ENCODE measurements around the gene SLC5A11. TPM values are rescaled to one million over a fixed set of nuclear protein-coding genes. Genes with fewer than 3 reads are reported as not detected.

The SLC5A11 gene
- total and polyA plus RNA-seq, 2 donors (not counting 1 experiment from before 2014, with no cell fraction given) = under 0.01 TPM; not detected in 1

DNA sequence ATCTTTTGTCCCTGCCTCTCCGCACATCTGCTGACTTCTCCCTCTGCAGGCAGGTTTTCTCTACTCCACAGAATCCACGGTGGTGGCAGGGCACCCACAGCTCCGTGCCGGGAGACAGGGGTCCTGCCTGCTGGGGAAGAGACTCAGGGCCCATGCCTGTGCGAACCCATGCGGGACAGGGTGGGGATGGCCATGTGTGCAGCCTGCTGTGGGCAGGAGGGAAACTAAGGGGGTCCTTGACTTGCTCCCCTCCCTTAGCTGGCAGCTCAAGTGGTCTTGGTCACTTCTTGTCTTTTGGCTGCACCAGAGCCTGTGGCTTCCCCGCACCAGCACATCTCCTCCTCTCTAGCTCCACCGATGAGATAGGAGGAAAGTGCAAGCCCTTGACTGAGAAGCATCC, 69.8 kb downstream of the SLC5A11 start:
- Histone ChIP-seq H3K36me3 (ENCODE audit: control insufficient read depth, insufficient read depth, low read length) (peaks cover 16% of the 10 kb centered on the region), H3K27ac (ENCODE audit: insufficient read depth, low read length) (no peak overlapping the region), H3K4me1 (ENCODE audit: control insufficient read depth, extremely low read depth, insufficient read depth, low read length) (no peaks in the 10 kb centered on the region), H2AFZ (ENCODE audit: low read length) (no peak overlapping the region), H3K9ac (ENCODE audit: insufficient read depth, low read length) (no peak overlapping the region), H4K20me1 (ENCODE audit: control insufficient read depth, extremely low read depth, insufficient read depth, low read length) (no peaks in the 10 kb centered on the region), H3K27me3 (ENCODE audit: control insufficient read depth, insufficient read depth, low read length) (no peaks in the 10 kb centered on the region), H3K9me3 (ENCODE audit: control insufficient read depth, insufficient read depth, low read depth, low read length) (no peaks in the 10 kb centered on the region), H3K79me2 (ENCODE audit: control insufficient read depth, insufficient read depth, low read length) (no peaks in the 10 kb centered on the region), H3K4me2 (ENCODE audit: extremely low read depth, insufficient read depth, low read length) (no peak overlapping the region), H3K4me3 (replicated peaks in 1 of 4; ENCODE audit: control extremely low read depth in 1 of 4, insufficient read depth in 1 of 4, low read depth in 3 of 4, low read length in 4 of 4) (no peak overlapping the region)
- TF ChIP-seq, protein P1, sequence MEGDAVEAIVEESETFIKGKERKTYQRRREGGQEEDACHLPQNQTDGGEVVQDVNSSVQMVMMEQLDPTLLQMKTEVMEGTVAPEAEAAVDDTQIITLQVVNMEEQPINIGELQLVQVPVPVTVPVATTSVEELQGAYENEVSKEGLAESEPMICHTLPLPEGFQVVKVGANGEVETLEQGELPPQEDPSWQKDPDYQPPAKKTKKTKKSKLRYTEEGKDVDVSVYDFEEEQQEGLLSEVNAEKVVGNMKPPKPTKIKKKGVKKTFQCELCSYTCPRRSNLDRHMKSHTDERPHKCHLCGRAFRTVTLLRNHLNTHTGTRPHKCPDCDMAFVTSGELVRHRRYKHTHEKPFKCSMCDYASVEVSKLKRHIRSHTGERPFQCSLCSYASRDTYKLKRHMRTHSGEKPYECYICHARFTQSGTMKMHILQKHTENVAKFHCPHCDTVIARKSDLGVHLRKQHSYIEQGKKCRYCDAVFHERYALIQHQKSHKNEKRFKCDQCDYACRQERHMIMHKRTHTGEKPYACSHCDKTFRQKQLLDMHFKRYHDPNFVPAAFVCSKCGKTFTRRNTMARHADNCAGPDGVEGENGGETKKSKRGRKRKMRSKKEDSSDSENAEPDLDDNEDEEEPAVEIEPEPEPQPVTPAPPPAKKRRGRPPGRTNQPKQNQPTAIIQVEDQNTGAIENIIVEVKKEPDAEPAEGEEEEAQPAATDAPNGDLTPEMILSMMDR (conservative IDR thresholded peaks at IDR 0.05 in 1 of 2, IDR thresholded peaks at IDR 0.05 in 1 of 2; ENCODE audit: low read depth in 1 of 2, low read length in 2 of 2) = no peak
- no peak for TF ChIP-seq EZH2 (IDR thresholded peaks at IDR 0.05; ENCODE audit: low read length, missing control alignments)
- no peak for DNase-seq (ENCODE audit: low read depth in 2 of 2)

DNA sequence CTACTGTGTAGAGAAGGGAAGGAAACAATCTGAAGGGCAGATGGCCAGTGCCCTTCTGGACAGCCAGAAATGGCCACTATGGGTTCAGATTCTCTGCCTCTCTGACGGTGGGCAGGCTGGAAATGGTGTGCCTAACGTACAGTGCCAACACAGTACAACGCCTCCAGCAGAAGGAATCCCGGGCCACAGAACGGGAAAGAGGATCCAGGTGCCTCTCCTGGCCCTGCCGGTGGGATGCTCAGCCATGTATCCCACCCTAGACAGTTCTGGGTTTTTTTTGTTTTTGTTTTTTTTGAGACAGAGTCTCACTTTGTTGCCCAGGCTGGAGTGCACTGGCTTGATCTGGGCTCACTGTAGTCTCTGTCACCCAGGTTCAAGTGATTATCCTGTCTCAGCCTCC, 71.5 kb downstream of the SLC5A11 start:
- no peak overlapping the region for H3K9ac ChIP-seq (ENCODE audit: insufficient read depth, low read length)
- TF ChIP-seq, protein P1 (conservative IDR thresholded peaks at IDR 0.05 in 1 of 2, IDR thresholded peaks at IDR 0.05 in 1 of 2; ENCODE audit: low read depth in 1 of 2, low read length in 2 of 2) = no peak
- no peak for TF ChIP-seq EZH2 (IDR thresholded peaks at IDR 0.05; ENCODE audit: low read length, missing control alignments)
- no peak overlapping the region for H3K27ac ChIP-seq (ENCODE audit: insufficient read depth, low read length)
- no peaks in the 10 kb centered on the region for H4K20me1 ChIP-seq (ENCODE audit: control insufficient read depth, extremely low read depth, insufficient read depth, low read length)
- H3K27me3 ChIP-seq (ENCODE audit: control insufficient read depth, insufficient read depth, low read length) = no peaks in the 10 kb centered on the region
- no peaks in the 10 kb centered on the region for H3K79me2 ChIP-seq (ENCODE audit: control insufficient read depth, insufficient read depth, low read length)
- no peaks in the 10 kb centered on the region for H3K4me1 ChIP-seq (ENCODE audit: control insufficient read depth, extremely low read depth, insufficient read depth, low read length)
- H3K9me3 ChIP-seq (ENCODE audit: control insufficient read depth, insufficient read depth, low read depth, low read length) = no peaks in the 10 kb centered on the region
- no peak overlapping the region for H3K4me3 ChIP-seq (replicated peaks in 1 of 4; ENCODE audit: control extremely low read depth in 1 of 4, insufficient read depth in 1 of 4, low read depth in 3 of 4, low read length in 4 of 4)
- no peak for DNase-seq (ENCODE audit: low read depth in 2 of 2)
- H3K36me3 ChIP-seq (ENCODE audit: control insufficient read depth, insufficient read depth, low read length) = peaks cover 18% of the 10 kb centered on the region
- no peak overlapping the region for H3K4me2 ChIP-seq (ENCODE audit: extremely low read depth, insufficient read depth, low read length)
- no peak overlapping the region for H2AFZ ChIP-seq (ENCODE audit: low read length)

DNA sequence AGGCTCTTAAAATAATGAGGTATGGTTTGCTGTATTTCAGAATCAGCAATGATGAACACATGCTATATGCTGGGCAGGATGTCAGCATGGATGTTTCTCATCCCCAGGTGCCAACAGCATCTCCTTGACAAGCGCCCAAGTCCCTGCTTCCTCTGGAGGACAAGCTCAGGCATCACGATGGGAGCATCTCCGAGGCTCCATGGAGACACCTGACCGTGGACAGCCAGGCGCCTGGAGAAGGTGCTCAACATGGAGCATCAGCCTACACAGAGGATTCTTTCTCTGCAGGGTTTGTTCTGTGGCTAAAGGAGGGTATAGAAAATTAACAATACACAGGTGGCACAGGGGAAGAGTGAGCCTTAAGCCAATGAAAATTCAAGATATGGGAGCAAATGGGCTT, 72.1 kb downstream of the SLC5A11 start:
- no peak overlapping the region for H3K27ac ChIP-seq (ENCODE audit: insufficient read depth, low read length)
- TF ChIP-seq EZH2 (IDR thresholded peaks at IDR 0.05; ENCODE audit: low read length, missing control alignments) = no peak
- TF ChIP-seq, protein P1 (conservative IDR thresholded peaks at IDR 0.05 in 1 of 2, IDR thresholded peaks at IDR 0.05 in 1 of 2; ENCODE audit: low read depth in 1 of 2, low read length in 2 of 2) = no peak
- no peak overlapping the region for H3K4me2 ChIP-seq (ENCODE audit: extremely low read depth, insufficient read depth, low read length)
- no peak overlapping the region for H2AFZ ChIP-seq (ENCODE audit: low read length)
- no peaks in the 10 kb centered on the region for H3K79me2 ChIP-seq (ENCODE audit: control insufficient read depth, insufficient read depth, low read length)
- no peaks in the 10 kb centered on the region for H3K27me3 ChIP-seq (ENCODE audit: control insufficient read depth, insufficient read depth, low read length)
- DNase-seq (ENCODE audit: low read depth in 2 of 2) = no peak
- no peaks in the 10 kb centered on the region for H3K9me3 ChIP-seq (ENCODE audit: control insufficient read depth, insufficient read depth, low read depth, low read length)
- H4K20me1 ChIP-seq (ENCODE audit: control insufficient read depth, extremely low read depth, insufficient read depth, low read length) = no peaks in the 10 kb centered on the region
- H3K4me1 ChIP-seq (ENCODE audit: control insufficient read depth, extremely low read depth, insufficient read depth, low read length) = no peaks in the 10 kb centered on the region
- H3K9ac ChIP-seq (ENCODE audit: insufficient read depth, low read length) = no peak overlapping the region
- H3K4me3 ChIP-seq (replicated peaks in 1 of 4; ENCODE audit: control extremely low read depth in 1 of 4, insufficient read depth in 1 of 4, low read depth in 3 of 4, low read length in 4 of 4) = no peak overlapping the region
- peaks cover 18% of the 10 kb centered on the region for H3K36me3 ChIP-seq (ENCODE audit: control insufficient read depth, insufficient read depth, low read length)

All from fibroblast of lung (primary cell).